Natural killer cell (primary cell): ENCODE measurements around the gene ACTC1. TPM values are rescaled to one million over a fixed set of nuclear protein-coding genes. Genes with fewer than 3 reads are reported as not detected.

Experiments used
- ATAC-seq, 3 donors: fragments of 150-1000 bp in 2 of 3; fragments of 200-7000 bp in 1 of 3; cut with Tn5 transposase; 1 replicate in 1 of 3; 2 replicates in 2 of 3; pipeline ENCODE4 v1.10.0; 2021; ENCODE audit warnings: mild to moderate bottlenecking in 2 of 3, moderate library complexity in 2 of 3
- DNase-seq, 2 donors: peaks; one replicate each; pipeline versions ENCODE4 v3.0.0 to v3.0.0-alpha.2; 2013 to 2021; ENCODE audit warnings: mixed read lengths in 1 of 2
- H3K27ac ChIP-seq: one replicate; pipeline ENCODE4 v1.5.1; 2013; ENCODE audit warnings: mild to moderate bottlenecking, low read length
- H3K27me3 ChIP-seq: one replicate; pipeline ENCODE4 v1.6.1; 2013; ENCODE audit warnings: low read length; ENCODE audit not compliant: control insufficient read depth, insufficient read depth
- H3K36me3 ChIP-seq: one replicate; pipeline ENCODE4 v1.6.1; 2013; ENCODE audit warnings: low read length; ENCODE audit not compliant: control insufficient read depth, insufficient read depth
- H3K4me1 ChIP-seq: one replicate; pipeline ENCODE4 v1.6.1; 2013; ENCODE audit warnings: low read length; ENCODE audit not compliant: control insufficient read depth, insufficient read depth
- H3K4me3 ChIP-seq: one replicate; pipeline ENCODE4 v1.5.1; 2013; ENCODE audit warnings: low read length
- H3K9me3 ChIP-seq: one replicate; pipeline ENCODE4 v1.6.1; 2013; ENCODE audit warnings: low read length; ENCODE audit not compliant: control insufficient read depth, insufficient read depth
- H3K27ac Mint-ChIP-seq, 2 donors: one replicate each; pipeline ENCODE4 v1.8.0; 2022; ENCODE audit warnings: mild to moderate bottlenecking in 2 of 2, mixed read lengths in 2 of 2, moderate library complexity in 1 of 2
- H3K27me3 Mint-ChIP-seq, 2 donors: one replicate each; pipeline ENCODE4 v1.8.0; 2022; ENCODE audit warnings: low read depth in 2 of 2, mixed read lengths in 2 of 2
- H3K36me3 Mint-ChIP-seq: one replicate; pipeline ENCODE4 v1.8.0; 2022; ENCODE audit warnings: mixed read lengths
- H3K4me1 Mint-ChIP-seq, 2 donors: one replicate each; pipeline ENCODE4 v1.8.0; 2022; ENCODE audit warnings: mixed read lengths in 2 of 2
- H3K4me3 Mint-ChIP-seq: one replicate; pipeline ENCODE4 v1.8.0; 2022; ENCODE audit warnings: mild to moderate bottlenecking, moderate library complexity, mixed read lengths
- H3K9me3 Mint-ChIP-seq, 2 donors: one replicate each; pipeline ENCODE4 v1.8.0; 2022; ENCODE audit warnings: mixed read lengths in 2 of 2
- WGBS: methylation state at CpG from one replicate; pipeline ENCODE4 v1.1.7; 2013; ENCODE audit warnings: missing lambda C conversion rate; ENCODE audit not compliant: insufficient coverage; 5-methylcytosine and 5-hydroxymethylcytosine counted together
- intact Hi-C: fragments of 100-400 bp; cut with micrococcal nuclease; formaldehyde crosslinking; loops from one replicate; pipeline ENCODE4 v1.14.2; 2022
- total RNA-seq, 4 donors: library from RNA; stranded (reverse); fragments of 120-200 nt in 1 of 4; gene quantifications; one replicate each; pipeline versions ENCODE4 v1.2.3 to v1.2.4, GENCODE V29; 2013 to 2022
- TF ChIP-seq, protein P1 (sequence below): fragments of 200-600 bp; IDR thresholded peaks from one replicate; pipeline ENCODE4 v1.8.0; 2022; ENCODE audit warnings: antibody characterized with exemption

Gene ACTC1
- total RNA-seq = not detected
- total RNA-seq (2013) = 0.16 TPM

DNA sequence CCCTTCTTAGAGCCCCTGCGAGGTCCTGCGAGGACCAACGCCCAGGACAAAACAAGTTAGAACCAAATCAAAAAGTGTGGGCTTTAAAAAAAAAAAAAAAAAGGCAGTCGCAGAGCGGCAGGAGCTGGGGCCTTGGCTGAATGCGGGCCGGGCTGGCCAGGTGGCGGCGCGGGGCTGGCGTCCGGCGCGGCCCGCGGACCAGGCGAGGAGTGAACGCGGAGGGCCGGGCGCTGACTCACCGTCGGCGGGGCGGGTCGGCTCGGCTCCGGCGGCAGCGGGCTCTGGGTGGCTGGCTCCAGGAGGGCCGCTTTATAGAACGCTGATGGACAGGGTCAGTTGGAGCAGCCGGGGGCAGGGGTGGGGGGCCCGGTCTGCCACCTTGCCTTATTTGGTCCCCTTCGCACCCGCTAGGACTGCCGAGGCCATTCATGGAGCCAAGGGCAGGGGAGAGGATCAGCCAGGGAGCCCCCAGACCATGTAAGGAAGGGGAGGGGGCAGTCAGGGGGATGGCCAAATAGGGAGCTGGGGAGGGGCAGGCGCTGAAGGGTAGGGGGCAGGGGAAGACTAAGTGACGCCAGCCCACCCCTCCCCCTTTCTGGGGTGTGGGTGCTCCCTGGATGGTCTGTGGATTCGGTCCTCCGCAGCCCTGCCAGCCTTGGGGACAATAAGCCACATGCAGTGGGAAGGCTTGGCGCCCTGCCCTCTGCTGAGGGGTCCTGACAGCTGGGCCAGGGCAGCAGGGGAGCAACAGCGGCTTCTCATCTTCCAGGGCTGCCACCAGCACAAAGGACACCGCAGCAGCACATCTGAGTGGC lies at the start of gene ACTC1:
Gene ACTC1, minus strand, starts transcription at position 283 of the 815 bp plus-strand sequence. CDS start 741 bp downstream, outside the sequence.
- H3K27me3 ChIP-seq = peaks cover 12% of the 10 kb centered on the region
- Mint-ChIP-seq H3K4me3 (no peak within 1 kb of the TSS), H3K36me3 (no peaks in the 10 kb centered on the region), H3K27ac (no peak within 1 kb of the TSS), H3K4me1 (no peaks in the 10 kb centered on the region), H3K27me3 (peaks cover 38 to 82% of the 10 kb centered on the region in 2 donors), H3K9me3 (no peaks in the 10 kb centered on the region)
- TF ChIP-seq, protein P1, sequence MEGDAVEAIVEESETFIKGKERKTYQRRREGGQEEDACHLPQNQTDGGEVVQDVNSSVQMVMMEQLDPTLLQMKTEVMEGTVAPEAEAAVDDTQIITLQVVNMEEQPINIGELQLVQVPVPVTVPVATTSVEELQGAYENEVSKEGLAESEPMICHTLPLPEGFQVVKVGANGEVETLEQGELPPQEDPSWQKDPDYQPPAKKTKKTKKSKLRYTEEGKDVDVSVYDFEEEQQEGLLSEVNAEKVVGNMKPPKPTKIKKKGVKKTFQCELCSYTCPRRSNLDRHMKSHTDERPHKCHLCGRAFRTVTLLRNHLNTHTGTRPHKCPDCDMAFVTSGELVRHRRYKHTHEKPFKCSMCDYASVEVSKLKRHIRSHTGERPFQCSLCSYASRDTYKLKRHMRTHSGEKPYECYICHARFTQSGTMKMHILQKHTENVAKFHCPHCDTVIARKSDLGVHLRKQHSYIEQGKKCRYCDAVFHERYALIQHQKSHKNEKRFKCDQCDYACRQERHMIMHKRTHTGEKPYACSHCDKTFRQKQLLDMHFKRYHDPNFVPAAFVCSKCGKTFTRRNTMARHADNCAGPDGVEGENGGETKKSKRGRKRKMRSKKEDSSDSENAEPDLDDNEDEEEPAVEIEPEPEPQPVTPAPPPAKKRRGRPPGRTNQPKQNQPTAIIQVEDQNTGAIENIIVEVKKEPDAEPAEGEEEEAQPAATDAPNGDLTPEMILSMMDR = no peak
- no peak within 1 kb of the TSS for H3K27ac ChIP-seq
- no peak for ATAC-seq
- H3K4me3 ChIP-seq = no peak within 1 kb of the TSS
- no peaks in the 10 kb centered on the region for H3K36me3 ChIP-seq
- intact Hi-C loops = no loop called here
- DNase-seq = no peak
- 9% methylated on average over 44 of the region's 44 CpGs for WGBS
- no peaks in the 10 kb centered on the region for H3K4me1 ChIP-seq
- H3K9me3 ChIP-seq = no peaks in the 10 kb centered on the region

- Mint-ChIP-seq H3K4me1 (no peaks in the 10 kb centered on the region), H3K27me3 (peaks cover 0 to 5% of the 10 kb centered on the region in 2 donors), H3K27ac (no peak overlapping the region), H3K36me3 (no peaks in the 10 kb centered on the region), H3K4me3 (no peak overlapping the region), H3K9me3 (no peaks in the 10 kb centered on the region)
- intact Hi-C loops = no loop called here
- TF ChIP-seq, protein P1 = no peak
- ATAC-seq = no peak
- Histone ChIP-seq H3K4me1 (no peaks in the 10 kb centered on the region), H3K4me3 (no peak overlapping the region), H3K36me3 (no peaks in the 10 kb centered on the region), H3K27ac (no peak overlapping the region), H3K27me3 (no peaks in the 10 kb centered on the region), H3K9me3 (no peaks in the 10 kb centered on the region)
- no peak for DNase-seq
Observed at GRCh38 chr15:34841262-34841725, 45.9 kb upstream of the ACTC1 start.

- WGBS = 95% methylated on average over 3 of the region's 3 CpGs
- no peaks in the 10 kb centered on the region for H3K4me1 Mint-ChIP-seq
- H3K27ac Mint-ChIP-seq = no peak overlapping the region
- peaks cover 9 to 18% of the 10 kb centered on the region in 2 donors for H3K27me3 Mint-ChIP-seq
- DNase-seq (no peak), ATAC-seq (no peak)
- H3K9me3 Mint-ChIP-seq = peaks cover 0 to 3% of the 10 kb centered on the region in 2 donors
- intact Hi-C loops = no loop called here
- Histone ChIP-seq H3K4me1 (no peaks in the 10 kb centered on the region), H3K27ac (no peak overlapping the region), H3K36me3 (no peaks in the 10 kb centered on the region), H3K4me3 (no peak overlapping the region), H3K27me3 (no peaks in the 10 kb centered on the region), H3K9me3 (no peaks in the 10 kb centered on the region)
- H3K36me3 Mint-ChIP-seq = peaks cover 14% of the 10 kb centered on the region
- TF ChIP-seq, protein P1 = no peak
- H3K4me3 Mint-ChIP-seq = no peak overlapping the region
Observed at GRCh38 chr15:34838282-34838681, 42.9 kb upstream of the ACTC1 start.
